Rectal smooth muscle tissue (tissue), 1 donor: Measurements from ENCODE around the gene RAD51D.
"Not testable (repeated sequence)": the region's sequence is repeated elsewhere in the genome, so short reads cannot be mapped to it uniquely, and the experiment has no call there.

Experiments used
- H3K27ac ChIP-seq: one replicate; pipeline ENCODE4 v1.7.0; 2013; ENCODE audit warnings: low read depth, low read length, inconsistent platforms
- H3K27me3 ChIP-seq: one replicate; pipeline ENCODE4 v1.7.0; 2013; ENCODE audit warnings: low read length; ENCODE audit not compliant: control insufficient read depth, insufficient read depth
- H3K36me3 ChIP-seq: one replicate; pipeline ENCODE4 v1.7.0; 2013; ENCODE audit warnings: low read length; ENCODE audit not compliant: control insufficient read depth, insufficient read depth
- H3K4me1 ChIP-seq: one replicate; pipeline ENCODE4 v1.7.0; 2013; ENCODE audit warnings: low read length; ENCODE audit not compliant: control insufficient read depth, insufficient read depth
- H3K4me3 ChIP-seq: one replicate; pipeline ENCODE4 v1.7.0; 2013; ENCODE audit warnings: low read length
- H3K9ac ChIP-seq: one replicate; pipeline ENCODE4 v1.7.0; 2013; ENCODE audit warnings: low read length

The RAD51D gene

GRCh38 chr17:35101036-35101435 lies 18.6 kb downstream of the RAD51D start:
- no peaks in the 10 kb centered on the region for H3K27me3 ChIP-seq
- H3K27ac ChIP-seq = no peak overlapping the region
- H3K4me1 ChIP-seq = no peaks in the 10 kb centered on the region
- no peak overlapping the region for H3K4me3 ChIP-seq
- H3K36me3 ChIP-seq = peaks cover 14% of the 10 kb centered on the region
- no peak overlapping the region for H3K9ac ChIP-seq

- H3K27ac ChIP-seq = no peak overlapping the region
- no peak overlapping the region for H3K9ac ChIP-seq
- H3K27me3 ChIP-seq = no peaks in the 10 kb centered on the region
- H3K4me3 ChIP-seq = no peak overlapping the region
- no peaks in the 10 kb centered on the region for H3K4me1 ChIP-seq
- H3K36me3 ChIP-seq = peaks cover 10% of the 10 kb centered on the region
Observed at GRCh38 chr17:35099908-35100307, 19.8 kb downstream of the RAD51D start.

GRCh38 chr17:35097776-35098175 lies 21.9 kb downstream of the RAD51D start:
- H3K9ac ChIP-seq = no peak overlapping the region
- no peaks in the 10 kb centered on the region for H3K4me1 ChIP-seq
- peaks cover 5% of the 10 kb centered on the region for H3K36me3 ChIP-seq
- no peak overlapping the region for H3K27ac ChIP-seq
- H3K27me3 ChIP-seq = no peaks in the 10 kb centered on the region
- H3K4me3 ChIP-seq = no peak overlapping the region

GRCh38 chr17:35095741-35096140 lies 23.9 kb downstream of the RAD51D start:
- H3K27ac ChIP-seq = no peak overlapping the region
- H3K4me1 ChIP-seq = no peaks in the 10 kb centered on the region
- H3K27me3 ChIP-seq = no peaks in the 10 kb centered on the region
- H3K36me3 ChIP-seq = peaks cover 4% of the 10 kb centered on the region
- H3K4me3 ChIP-seq = no peak overlapping the region
- no peak overlapping the region for H3K9ac ChIP-seq

GRCh38 chr17:35094902-35095301 lies 24.8 kb downstream of the RAD51D start:
- Histone ChIP-seq H3K36me3 (no peaks in the 10 kb centered on the region), H3K9ac (no peak overlapping the region), H3K27ac (no peak overlapping the region), H3K27me3 (no peaks in the 10 kb centered on the region), H3K4me3 (no peak overlapping the region), H3K4me1 (no peaks in the 10 kb centered on the region)

- not testable (repeated sequence) for H3K36me3 ChIP-seq, H3K9ac ChIP-seq, H3K27ac ChIP-seq, H3K4me1 ChIP-seq, H3K27me3 ChIP-seq, H3K4me3 ChIP-seq
Observed at GRCh38 chr17:35090707-35091106, 29.0 kb downstream of the RAD51D start.

GRCh38 chr17:35089586-35090296 lies 29.9 kb downstream of the RAD51D start:
- no peaks in the 10 kb centered on the region for H3K36me3 ChIP-seq
- peak overlapping the region; percentile 45 for H3K9ac ChIP-seq
- H3K4me3 ChIP-seq = peak overlapping the region; percentile 65
- H3K4me1 ChIP-seq = peaks cover 5% of the 10 kb centered on the region
- H3K27ac ChIP-seq = peak overlapping the region; percentile 77
- H3K27me3 ChIP-seq = no peaks in the 10 kb centered on the region

GRCh38 chr17:35088881-35089585 lies 30.6 kb downstream of the RAD51D start:
- H3K9ac ChIP-seq = peak overlapping the region; percentile 45
- H3K27ac ChIP-seq = peak overlapping the region; percentile 81
- peak overlapping the region; percentile 73 for H3K4me3 ChIP-seq
- no peaks in the 10 kb centered on the region for H3K36me3 ChIP-seq
- H3K4me1 ChIP-seq = peaks cover 5% of the 10 kb centered on the region
- no peaks in the 10 kb centered on the region for H3K27me3 ChIP-seq

GRCh38 chr17:35088356-35088880 lies 31.2 kb downstream of the RAD51D start:
- Histone ChIP-seq H3K4me1 (peaks cover 5% of the 10 kb centered on the region), H3K9ac (peak overlapping the region; percentile 41), H3K4me3 (peak overlapping the region; percentile 73), H3K27ac (peak overlapping the region; percentile 81), H3K27me3 (no peaks in the 10 kb centered on the region), H3K36me3 (no peaks in the 10 kb centered on the region)

- H3K27ac ChIP-seq = peak overlapping the region; percentile 81
- H3K4me3 ChIP-seq = peak overlapping the region; percentile 73
- H3K4me1 ChIP-seq = peaks cover 5% of the 10 kb centered on the region
- no peaks in the 10 kb centered on the region for H3K36me3 ChIP-seq
- no peaks in the 10 kb centered on the region for H3K27me3 ChIP-seq
- H3K9ac ChIP-seq = peak overlapping the region; percentile 41
Observed at GRCh38 chr17:35087731-35088355, 31.8 kb downstream of the RAD51D start.

- H3K36me3 ChIP-seq = no peaks in the 10 kb centered on the region
- no peak overlapping the region for H3K9ac ChIP-seq
- H3K4me3 ChIP-seq = no peak overlapping the region
- no peak overlapping the region for H3K27ac ChIP-seq
- no peaks in the 10 kb centered on the region for H3K27me3 ChIP-seq
- peaks cover 8% of the 10 kb centered on the region for H3K4me1 ChIP-seq
Observed at GRCh38 chr17:35086931-35087573, 32.6 kb downstream of the RAD51D start.

- H3K4me3 ChIP-seq = no peak overlapping the region
Observed at GRCh38 chr17:35086164-35086563, 33.5 kb downstream of the RAD51D start.

More at GRCh38 chr17:35086164-35086563, 33.5 kb downstream of the RAD51D start:
- peaks cover 9% of the 10 kb centered on the region for H3K4me1 ChIP-seq
- no peaks in the 10 kb centered on the region for H3K27me3 ChIP-seq
- H3K27ac ChIP-seq = no peak overlapping the region
- H3K36me3 ChIP-seq = no peaks in the 10 kb centered on the region
- no peak overlapping the region for H3K9ac ChIP-seq
